Measurements from ENCODE around the gene ATAT1. TPM values are rescaled to one million over a fixed set of nuclear protein-coding genes. Genes with fewer than 3 reads are reported as not detected.

The ATAT1 gene
- total RNA-seq, 1 experiment from 2014 or later: 19.3 TPM

DNA sequence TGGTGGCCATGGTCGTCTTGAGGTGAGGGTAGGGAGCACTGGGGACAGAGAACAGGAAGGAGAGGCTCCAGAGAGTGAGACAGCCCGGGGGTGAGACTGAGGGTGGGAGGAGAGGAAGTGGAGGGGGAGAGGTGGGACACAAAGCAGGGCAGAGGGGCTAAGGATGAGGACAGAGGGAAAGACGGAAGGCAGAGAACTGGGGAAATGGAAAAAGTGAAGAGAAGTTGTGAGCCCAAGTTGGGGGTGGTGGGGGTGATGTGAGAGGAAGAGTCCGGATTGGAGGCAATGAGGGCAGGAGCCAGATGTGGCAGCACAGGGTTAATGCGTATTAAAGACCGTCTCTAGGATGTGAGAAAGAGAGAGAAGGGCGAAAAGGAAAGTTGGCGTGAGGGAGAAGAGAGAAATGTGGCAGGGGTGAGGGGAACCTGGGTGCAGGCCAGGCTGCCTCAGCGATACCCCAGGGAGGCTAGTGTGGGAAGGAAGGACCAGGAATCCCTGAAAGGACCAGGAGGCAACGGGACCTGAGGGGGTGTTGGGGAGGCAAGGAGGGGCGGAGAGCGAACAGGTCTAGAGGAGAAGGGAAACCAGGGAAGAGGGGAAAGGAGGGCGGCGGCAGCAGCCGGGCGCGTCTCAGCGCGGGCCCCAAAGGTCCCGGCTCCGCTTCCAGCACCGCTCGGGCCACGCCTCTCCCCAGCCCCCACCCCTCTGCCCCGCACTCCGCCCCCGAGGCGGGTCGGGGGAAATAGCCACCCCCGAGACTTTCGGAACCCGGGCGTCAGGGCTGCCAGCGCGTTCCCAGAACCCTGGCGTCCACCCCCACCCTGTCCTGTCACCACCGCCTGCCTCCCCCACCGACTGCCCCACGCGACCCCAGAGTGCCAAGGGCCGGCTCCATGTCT lies 59.6 kb downstream of the ATAT1 start, which contains the start of gene PPP1R18:
PPP1R18 (minus strand) TSS at position 637 of the 899 bp plus-strand sequence; CDS start at position 10, 627 bp downstream.
- CTCF ChIA-PET: interaction anchor here (1.1 to 9.7 kb wide), 3 partner anchors 8 to 44 kb away, joined by 3 to 131 read pairs (median 3); partner anchors contain the start of gene MDC1
- Mint-ChIP-seq H3K36me3 (peaks cover 3% of the 10 kb centered on the region; the same call in 1 of the 2 replicates), H3K27me3 (ENCODE audit: low read depth) (no peaks in the 10 kb centered on the region), H3K9me3 (no peaks in the 10 kb centered on the region), H3K4me3 (peak within 1 kb of the TSS; percentile 80), H3K4me1 (peaks cover 73% of the 10 kb centered on the region), H3K27ac (peak within 1 kb of the TSS; percentile 39; the same call in 1 of the 2 replicates)
- TF ChIP-seq ZNF219 (CRISPR knock-in tag; IDR thresholded peaks at IDR 0.05; ENCODE audit: borderline replicate concordance) (no peak), TP53 (CRISPR knock-in tag; IDR thresholded peaks at IDR 0.05) (no peak), PRDM15 (CRISPR knock-in tag; IDR thresholded peaks at IDR 0.05) (no peak; the same call in 1 of the 2 replicates), IRF2 (CRISPR knock-in tag; IDR thresholded peaks at IDR 0.05; ENCODE audit: borderline replicate concordance, low read depth) (no peak), FOXJ3 (CRISPR knock-in tag; IDR thresholded peaks at IDR 0.05; ENCODE audit: borderline replicate concordance) (no peak), SMAD3 (CRISPR knock-in tag; IDR thresholded peaks at IDR 0.05; ENCODE audit: borderline replicate concordance) (no peak), ZBTB43 (CRISPR knock-in tag; IDR thresholded peaks at IDR 0.05) (no peak), HMGA2 (CRISPR knock-in tag; IDR thresholded peaks at IDR 0.05) (no peak), ESRRA (CRISPR knock-in tag; IDR thresholded peaks at IDR 0.05; ENCODE audit: borderline replicate concordance) (no peak), CREM (CRISPR knock-in tag; IDR thresholded peaks at IDR 0.05) (no peak), ATF6 (CRISPR knock-in tag; IDR thresholded peaks at IDR 0.05) (no peak), ZNF512 (CRISPR knock-in tag; IDR thresholded peaks at IDR 0.05; ENCODE audit: borderline replicate concordance) (no peak), GRHL2 (CRISPR knock-in tag; IDR thresholded peaks at IDR 0.05; ENCODE audit: insufficient replicate concordance, severe bottlenecking) (no peak), ZNF416 (CRISPR knock-in tag; IDR thresholded peaks at IDR 0.05) (no peak), SOX15 (CRISPR knock-in tag; IDR thresholded peaks at IDR 0.05) (no peak), SMAD4 (CRISPR knock-in tag; IDR thresholded peaks at IDR 0.05) (no peak)
- TF ChIP-seq, protein P1, sequence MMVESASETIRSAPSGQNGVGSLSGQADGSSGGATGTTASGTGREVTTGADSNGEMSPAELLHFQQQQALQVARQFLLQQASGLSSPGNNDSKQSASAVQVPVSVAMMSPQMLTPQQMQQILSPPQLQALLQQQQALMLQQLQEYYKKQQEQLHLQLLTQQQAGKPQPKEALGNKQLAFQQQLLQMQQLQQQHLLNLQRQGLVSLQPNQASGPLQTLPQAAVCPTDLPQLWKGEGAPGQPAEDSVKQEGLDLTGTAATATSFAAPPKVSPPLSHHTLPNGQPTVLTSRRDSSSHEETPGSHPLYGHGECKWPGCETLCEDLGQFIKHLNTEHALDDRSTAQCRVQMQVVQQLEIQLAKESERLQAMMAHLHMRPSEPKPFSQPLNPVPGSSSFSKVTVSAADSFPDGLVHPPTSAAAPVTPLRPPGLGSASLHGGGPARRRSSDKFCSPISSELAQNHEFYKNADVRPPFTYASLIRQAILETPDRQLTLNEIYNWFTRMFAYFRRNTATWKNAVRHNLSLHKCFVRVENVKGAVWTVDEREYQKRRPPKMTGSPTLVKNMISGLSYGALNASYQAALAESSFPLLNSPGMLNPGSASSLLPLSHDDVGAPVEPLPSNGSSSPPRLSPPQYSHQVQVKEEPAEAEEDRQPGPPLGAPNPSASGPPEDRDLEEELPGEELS (CRISPR knock-in tag; IDR thresholded peaks at IDR 0.05): no peak
- POLR2A ChIA-PET: interaction anchor here (1.6 kb wide), 1 partner anchor 36 kb away, joined by 7 read pairs; no protein-coding TSS in a partner anchor
- peak; percentile 11 for ATAC-seq
- peak; percentile 59 for DNase-seq (ENCODE audit: low spot score)

All from WTC11 (cell line).